Effector memory CD4-positive, alpha-beta T cell (primary cell): ENCODE results near the gene IL10.

ENCODE experiments used
- DNase-seq, 3 donors: peaks; one replicate each; pipeline ENCODE4 v3.0.0-alpha.2; 2020
- H3K27ac ChIP-seq: 2 replicates; pipeline ENCODE4 v1.7.0; 2013; ENCODE audit warnings: mild to moderate bottlenecking, low read length, moderate library complexity; ENCODE audit not compliant: insufficient read depth, poor library complexity, severe bottlenecking
- H3K27me3 ChIP-seq: replicated peaks from 2 replicates; pipeline ENCODE4 v1.7.0; 2013; ENCODE audit warnings: mild to moderate bottlenecking, low read length; ENCODE audit not compliant: insufficient read depth, control insufficient read depth, poor library complexity, severe bottlenecking
- H3K36me3 ChIP-seq: 2 replicates; pipeline ENCODE4 v1.7.0; 2013; ENCODE audit warnings: mild to moderate bottlenecking, low read length, moderate library complexity; ENCODE audit not compliant: control insufficient read depth, insufficient read depth
- H3K4me1 ChIP-seq: 2 replicates; pipeline ENCODE4 v1.7.0; 2013; ENCODE audit warnings: low read length, mild to moderate bottlenecking; ENCODE audit not compliant: control insufficient read depth, insufficient read depth, poor library complexity, severe bottlenecking
- H3K4me3 ChIP-seq: 2 replicates; pipeline ENCODE4 v1.7.0; 2013; ENCODE audit warnings: low read length, low read depth, mild to moderate bottlenecking; ENCODE audit not compliant: insufficient read depth, poor library complexity, severe bottlenecking
- H3K9me3 ChIP-seq: 2 replicates; pipeline ENCODE4 v1.7.0; 2013; ENCODE audit warnings: mild to moderate bottlenecking, low read length, moderate library complexity; ENCODE audit not compliant: control insufficient read depth

Gene IL10

GRCh38 chr1:206803221-206803730 lies 31.0 kb upstream of the IL10 start:
- no peaks in the 10 kb centered on the region for H3K27me3 ChIP-seq
- H3K4me1 ChIP-seq = peaks cover 31% of the 10 kb centered on the region
- DNase-seq = peak; percentile 71 to 77 (median 75)
- H3K27ac ChIP-seq = peak overlapping the region; percentile 78
- no peaks in the 10 kb centered on the region for H3K9me3 ChIP-seq
- H3K4me3 ChIP-seq = no peak overlapping the region
- H3K36me3 ChIP-seq = no peaks in the 10 kb centered on the region

GRCh38 chr1:206802401-206802800 lies 30.1 kb upstream of the IL10 start:
- no peaks in the 10 kb centered on the region for H3K9me3 ChIP-seq
- H3K4me1 ChIP-seq = peaks cover 31% of the 10 kb centered on the region
- peak overlapping the region; percentile 78 for H3K27ac ChIP-seq
- no peak for DNase-seq
- H3K27me3 ChIP-seq = no peaks in the 10 kb centered on the region
- H3K4me3 ChIP-seq = no peak overlapping the region
- no peaks in the 10 kb centered on the region for H3K36me3 ChIP-seq

- DNase-seq = no peak
- Histone ChIP-seq H3K27me3 (no peaks in the 10 kb centered on the region), H3K4me1 (peaks cover 31% of the 10 kb centered on the region), H3K36me3 (no peaks in the 10 kb centered on the region), H3K4me3 (no peak overlapping the region), H3K9me3 (no peaks in the 10 kb centered on the region), H3K27ac (no peak overlapping the region)
Measured at GRCh38 chr1:206801467-206801866, 29.2 kb upstream of the IL10 start.

GRCh38 chr1:206800891-206801290 lies 28.6 kb upstream of the IL10 start:
- Histone ChIP-seq H3K36me3 (no peaks in the 10 kb centered on the region), H3K9me3 (no peaks in the 10 kb centered on the region), H3K27me3 (no peaks in the 10 kb centered on the region), H3K4me3 (no peak overlapping the region), H3K4me1 (peaks cover 31% of the 10 kb centered on the region), H3K27ac (no peak overlapping the region)
- no peak for DNase-seq

GRCh38 chr1:206800411-206800810 lies 28.1 kb upstream of the IL10 start:
- Histone ChIP-seq H3K27me3 (no peaks in the 10 kb centered on the region), H3K27ac (no peak overlapping the region), H3K4me3 (no peak overlapping the region), H3K36me3 (no peaks in the 10 kb centered on the region), H3K9me3 (no peaks in the 10 kb centered on the region), H3K4me1 (peaks cover 30% of the 10 kb centered on the region)
- no peak for DNase-seq

GRCh38 chr1:206799311-206799710 lies 27.0 kb upstream of the IL10 start:
- no peaks in the 10 kb centered on the region for H3K9me3 ChIP-seq
- H3K4me3 ChIP-seq = no peak overlapping the region
- no peaks in the 10 kb centered on the region for H3K36me3 ChIP-seq
- peaks cover 24% of the 10 kb centered on the region for H3K4me1 ChIP-seq
- H3K27me3 ChIP-seq = no peaks in the 10 kb centered on the region
- H3K27ac ChIP-seq = no peak overlapping the region
- no peak for DNase-seq

GRCh38 chr1:206798384-206798996 lies 26.2 kb upstream of the IL10 start:
- H3K36me3 ChIP-seq = no peaks in the 10 kb centered on the region
- no peak overlapping the region for H3K4me3 ChIP-seq
- H3K9me3 ChIP-seq = no peaks in the 10 kb centered on the region
- peaks cover 18% of the 10 kb centered on the region for H3K4me1 ChIP-seq
- H3K27me3 ChIP-seq = no peaks in the 10 kb centered on the region
- DNase-seq = no peak
- H3K27ac ChIP-seq = no peak overlapping the region

- DNase-seq = no peak
- Histone ChIP-seq H3K36me3 (no peaks in the 10 kb centered on the region), H3K4me3 (no peak overlapping the region)
Measured at GRCh38 chr1:206797534-206798383, 25.5 kb upstream of the IL10 start.

GRCh38 chr1:206796981-206797402 lies 24.7 kb upstream of the IL10 start:
- H3K27ac ChIP-seq = no peak overlapping the region
- H3K36me3 ChIP-seq = no peaks in the 10 kb centered on the region
- no peaks in the 10 kb centered on the region for H3K27me3 ChIP-seq
- DNase-seq = no peak
- no peak overlapping the region for H3K4me3 ChIP-seq
- H3K4me1 ChIP-seq = peaks cover 10% of the 10 kb centered on the region
- no peaks in the 10 kb centered on the region for H3K9me3 ChIP-seq

More at GRCh38 chr1:206797534-206798383, 25.5 kb upstream of the IL10 start:
- Histone ChIP-seq H3K9me3 (no peaks in the 10 kb centered on the region), H3K27ac (no peak overlapping the region), H3K4me1 (peaks cover 13% of the 10 kb centered on the region), H3K27me3 (no peaks in the 10 kb centered on the region)

- no peaks in the 10 kb centered on the region for H3K27me3 ChIP-seq
- H3K4me3 ChIP-seq = no peak overlapping the region
- no peaks in the 10 kb centered on the region for H3K36me3 ChIP-seq
- peaks cover 18% of the 10 kb centered on the region for H3K4me1 ChIP-seq
- H3K27ac ChIP-seq = no peak overlapping the region
- H3K9me3 ChIP-seq = no peaks in the 10 kb centered on the region
- no peak for DNase-seq
Measured at GRCh38 chr1:206796116-206796515, 23.8 kb upstream of the IL10 start.
